ENCODE results near the gene PSMD7. TPM values are rescaled to one million over a fixed set of nuclear protein-coding genes. Genes with fewer than 3 reads are reported as not detected.

The PSMD7 gene
- 82.9 and 122 TPM in 2 replicates for total RNA-seq (2014; rRNA removed; shearing (Covaris generic))
- 155 and 160 TPM in 2 replicates for polyA plus RNA-seq (2016; fragmentation: Nextera tagmentation; extraction: Ambion mirVana)

GRCh38 chr16:74296432-74297144 lies at the start of gene PSMD7:
Gene PSMD7 (plus strand): TSS chr16:74296814. CDS start chr16:74296915, 101 bp downstream.
- Histone ChIP-seq H3F3A (ENCODE audit: insufficient read depth) (peaks cover 7% of the 10 kb centered on the region; the same call in 1 of the 2 replicates), H3K9ac (peak within 1 kb of the TSS; percentile 97), H3K4me1 (ENCODE audit: insufficient read depth) (peaks cover 16% of the 10 kb centered on the region), H3K79me2 (ENCODE audit: insufficient read depth) (peaks cover 49% of the 10 kb centered on the region), H3K4me2 (ENCODE audit: unreplicated experiment) (peak within 1 kb of the TSS; percentile 97), H3K9me2 (ENCODE audit: insufficient read depth) (no peaks in the 10 kb centered on the region), H4K20me1 (ENCODE audit: insufficient read depth) (0 out of 2 replicates have a peak, but pooled peaks cover 3% of the 10 kb centered on the region), H3K4me3 (peak within 1 kb of the TSS; percentile 93), H3K9me3 (ENCODE audit: low read depth) (peaks cover 2% of the 10 kb centered on the region), H3K27ac (peak within 1 kb of the TSS; percentile 86), H3K36me3 (ENCODE audit: low read depth) (peaks cover 29% of the 10 kb centered on the region), H2AFZ (peak within 1 kb of the TSS; percentile 99), H3K27me3 (replicated peaks; ENCODE audit: insufficient read depth) (no peaks in the 10 kb centered on the region)
- DNase-seq, result peak; percentile 97
- TF ChIP-seq EZH2phosphoT487 (IDR thresholded peaks at IDR 0.05; ENCODE audit: insufficient read depth, low read depth), result no peak
- in situ Hi-C loops (cut with MboI), result no loop called here
- WGBS, 2 experiments (ENCODE audit: low coverage in 1 of 2, low lambda C conversion rate in 2 of 2, missing lambda C conversion rate in 2 of 2), result 1 to 4% methylated on average over 50 to 59 of the region's 60 CpGs

GRCh38 chr16:74249254-74249653 lies 47.4 kb upstream of the PSMD7 start:
- WGBS, 2 experiments (ENCODE audit: low coverage in 1 of 2, low lambda C conversion rate in 2 of 2, missing lambda C conversion rate in 2 of 2), result 51 to 55% methylated on average over 4 of the region's 4 CpGs
- no peaks in the 10 kb centered on the region for H3K36me3 ChIP-seq (ENCODE audit: low read depth)
- H4K20me1 ChIP-seq (ENCODE audit: insufficient read depth), result no peaks in the 10 kb centered on the region
- no peak overlapping the region for H3K4me3 ChIP-seq
- in situ Hi-C loops (cut with MboI), result no loop called here
- H3K9me2 ChIP-seq (ENCODE audit: insufficient read depth), result no peaks in the 10 kb centered on the region
- H2AFZ ChIP-seq, result no peak overlapping the region
- H3K9ac ChIP-seq, result no peak overlapping the region
- no peak for DNase-seq
- H3K27ac ChIP-seq, result no peak overlapping the region
- H3K4me1 ChIP-seq (ENCODE audit: insufficient read depth), result no peaks in the 10 kb centered on the region
- H3K4me2 ChIP-seq (ENCODE audit: unreplicated experiment), result no peak overlapping the region
- peaks cover 1% of the 10 kb centered on the region; the same call in 1 of the 2 replicates for H3K27me3 ChIP-seq (replicated peaks; ENCODE audit: insufficient read depth)
- no peaks in the 10 kb centered on the region for H3K9me3 ChIP-seq (ENCODE audit: low read depth)
- TF ChIP-seq EZH2phosphoT487 (IDR thresholded peaks at IDR 0.05; ENCODE audit: insufficient read depth, low read depth) (no peak), EZH2 (IDR thresholded peaks at IDR 0.05; ENCODE audit: insufficient read depth, poor library complexity, severe bottlenecking) (no peak)
- H3F3A ChIP-seq (ENCODE audit: insufficient read depth), result no peaks in the 10 kb centered on the region
- H3K79me2 ChIP-seq (ENCODE audit: insufficient read depth), result no peaks in the 10 kb centered on the region

DNA sequence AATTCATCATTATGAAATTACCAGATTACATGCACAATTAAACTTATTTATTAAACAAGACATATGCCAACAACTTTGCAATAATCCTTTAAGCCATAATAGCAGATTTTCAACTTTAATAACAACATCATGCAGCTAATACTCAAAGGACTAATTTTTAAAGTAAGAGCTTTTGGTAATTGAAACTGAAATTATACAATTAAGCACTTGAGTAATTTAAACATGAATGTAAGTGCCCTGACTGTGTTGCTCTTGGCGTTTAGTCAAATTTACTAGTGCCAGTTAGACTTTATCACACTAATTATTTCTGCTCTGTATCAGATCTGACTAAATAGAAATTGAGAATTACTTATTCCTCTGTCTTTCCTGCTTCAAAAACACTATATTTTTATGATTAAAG lies 46.8 kb upstream of the PSMD7 start:
- in situ Hi-C loops (cut with MboI), result no loop called here
- H3K4me1 ChIP-seq (ENCODE audit: insufficient read depth), result no peaks in the 10 kb centered on the region
- no peak overlapping the region for H2AFZ ChIP-seq
- no peaks in the 10 kb centered on the region; the same call in 1 of the 2 replicates for H3K27me3 ChIP-seq (replicated peaks; ENCODE audit: insufficient read depth)
- no peaks in the 10 kb centered on the region for H3F3A ChIP-seq (ENCODE audit: insufficient read depth)
- H3K9ac ChIP-seq, result no peak overlapping the region
- no peak for DNase-seq
- H3K4me3 ChIP-seq, result no peak overlapping the region
- no peak overlapping the region for H3K4me2 ChIP-seq (ENCODE audit: unreplicated experiment)
- H3K36me3 ChIP-seq (ENCODE audit: low read depth), result no peaks in the 10 kb centered on the region
- H4K20me1 ChIP-seq (ENCODE audit: insufficient read depth), result no peaks in the 10 kb centered on the region
- H3K9me2 ChIP-seq (ENCODE audit: insufficient read depth), result no peaks in the 10 kb centered on the region
- TF ChIP-seq EZH2 (IDR thresholded peaks at IDR 0.05; ENCODE audit: insufficient read depth, poor library complexity, severe bottlenecking), result no peak
- TF ChIP-seq EZH2phosphoT487 (IDR thresholded peaks at IDR 0.05; ENCODE audit: insufficient read depth, low read depth), result no peak
- no peaks in the 10 kb centered on the region for H3K9me3 ChIP-seq (ENCODE audit: low read depth)
- H3K79me2 ChIP-seq (ENCODE audit: insufficient read depth), result no peaks in the 10 kb centered on the region
- H3K27ac ChIP-seq, result no peak overlapping the region
- 27 to 37% methylated on average over 1 of the region's 1 CpG for WGBS, 2 experiments (ENCODE audit: low coverage in 1 of 2, low lambda C conversion rate in 2 of 2, missing lambda C conversion rate in 2 of 2)

DNA sequence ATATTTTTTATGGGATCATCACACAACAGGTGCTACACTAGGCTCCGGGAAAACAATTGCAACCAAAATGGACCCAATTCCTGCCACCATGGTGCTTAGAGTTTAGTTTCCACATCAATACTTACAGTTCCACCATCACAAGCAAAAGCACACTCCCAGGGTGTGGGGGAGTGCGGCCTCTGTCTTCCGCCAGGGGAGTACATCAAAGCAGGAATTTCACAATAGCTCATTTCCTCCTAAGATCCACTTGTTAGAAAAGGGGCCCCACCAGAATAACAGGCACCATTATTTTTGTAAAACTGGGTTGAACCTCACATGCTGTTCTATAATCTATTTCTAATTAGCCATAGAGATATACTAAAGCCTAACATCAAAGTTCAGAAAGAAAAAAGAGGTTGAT lies 44.3 kb upstream of the PSMD7 start:
- Histone ChIP-seq H3K27me3 (replicated peaks; ENCODE audit: insufficient read depth) (no peaks in the 10 kb centered on the region; the same call in 1 of the 2 replicates), H3K9me3 (ENCODE audit: low read depth) (no peaks in the 10 kb centered on the region), H3K27ac (no peak overlapping the region), H3K9ac (no peak overlapping the region), H3K9me2 (ENCODE audit: insufficient read depth) (no peaks in the 10 kb centered on the region), H3K79me2 (ENCODE audit: insufficient read depth) (no peaks in the 10 kb centered on the region), H3K36me3 (ENCODE audit: low read depth) (no peaks in the 10 kb centered on the region), H3K4me2 (ENCODE audit: unreplicated experiment) (no peak overlapping the region), H2AFZ (no peak overlapping the region), H3F3A (ENCODE audit: insufficient read depth) (no peaks in the 10 kb centered on the region), H3K4me3 (no peak overlapping the region), H4K20me1 (ENCODE audit: insufficient read depth) (no peaks in the 10 kb centered on the region), H3K4me1 (ENCODE audit: insufficient read depth) (no peaks in the 10 kb centered on the region)
- whole genome bisulfite sequencing, 2 experiments (ENCODE audit: low coverage in 1 of 2, low lambda C conversion rate in 2 of 2, missing lambda C conversion rate in 2 of 2), result 56 to 62% methylated on average over 3 of the region's 3 CpGs
- TF ChIP-seq EZH2phosphoT487 (IDR thresholded peaks at IDR 0.05; ENCODE audit: insufficient read depth, low read depth), result no peak
- TF ChIP-seq EZH2 (IDR thresholded peaks at IDR 0.05; ENCODE audit: insufficient read depth, poor library complexity, severe bottlenecking), result no peak
- no peak for DNase-seq
- in situ Hi-C loops (cut with MboI), result no loop called here

Measured in GM23248 (cell line).